Lower lobe of right lung (tissue), 2 donors: ENCODE data around the gene SEMA5B. TPM values are rescaled to one million over a fixed set of nuclear protein-coding genes. Genes with fewer than 3 reads are reported as not detected.

Experiments
- ATAC-seq, 2 donors: fragments of 200-7000 bp; cut with Tn5 transposase; one replicate each; pipeline ENCODE4 v1.9.1; 2020 to 2022; ENCODE audit warnings: mild to moderate bottlenecking in 2 of 2, moderate library complexity in 2 of 2
- DNase-seq: peaks from one replicate; pipeline ENCODE4 v3.0.0-alpha.2; 2020
- H3K27ac ChIP-seq: fragments of 200-600 bp; one replicate; pipeline ENCODE4 v1.8.0; 2022
- H3K27me3 ChIP-seq: fragments of 200-600 bp; one replicate; pipeline ENCODE4 v1.8.0; 2022; ENCODE audit warnings: low read depth
- H3K36me3 ChIP-seq: fragments of 200-600 bp; one replicate; pipeline ENCODE4 v1.8.0; 2022; ENCODE audit warnings: mild to moderate bottlenecking
- H3K4me1 ChIP-seq: fragments of 200-600 bp; one replicate; pipeline ENCODE4 v1.8.0; 2022
- H3K4me3 ChIP-seq: fragments of 200-600 bp; one replicate; pipeline ENCODE4 v1.8.0; 2022; ENCODE audit warnings: mild to moderate bottlenecking
- H3K9me3 ChIP-seq: fragments of 200-600 bp; one replicate; pipeline ENCODE4 v1.8.0; 2022
- CTCF ChIP-seq: fragments of 200-600 bp; IDR thresholded peaks from one replicate; pipeline ENCODE4 v1.8.0; 2022; ENCODE audit warnings: antibody characterized with exemption, mild to moderate bottlenecking
- intact Hi-C: fragments of 100-400 bp; cut with DNase I; formaldehyde crosslinking; loops from one replicate; pipeline ENCODE4 v1.11.0; 2022
- total RNA-seq: library from RNA; stranded (reverse); fragmentation: NEBNext Ultra II Directional; extraction: Animal tissue kit (Norgen Biotek cat#: 25700); gene quantifications from one replicate; pipeline ENCODE4 v1.2.1, GENCODE V29; 2021
- donor health status: DM: no; HTN: yes; CAD: no; lungs with severe emphysema.

SEMA5B gene
- total RNA-seq, 1 donor from 2014 or later, result 0.71 TPM

- TF ChIP-seq CTCF, result no peak
- ATAC-seq, result peak; percentile 77 to 80
- peak; percentile 62 for DNase-seq
- H3K36me3 ChIP-seq, result no peaks in the 10 kb centered on the region
- H3K9me3 ChIP-seq, result no peaks in the 10 kb centered on the region
- peaks cover 45% of the 10 kb centered on the region for H3K4me1 ChIP-seq
- no peaks in the 10 kb centered on the region for H3K27me3 ChIP-seq
- intact Hi-C loops, result no loop called here
- no peak overlapping the region for H3K4me3 ChIP-seq
- no peak overlapping the region for H3K27ac ChIP-seq
These were observed 49.7 kb downstream of the SEMA5B start for GRCh38 chr3:122977746-122978466.

GRCh38 chr3:122975924-122976293, 51.7 kb downstream of the SEMA5B start:
- H3K36me3 ChIP-seq, result no peaks in the 10 kb centered on the region
- no peak for TF ChIP-seq CTCF
- ATAC-seq, result no peak
- DNase-seq, result no peak
- peaks cover 35% of the 10 kb centered on the region for H3K4me1 ChIP-seq
- intact Hi-C loops, result no loop called here
- no peaks in the 10 kb centered on the region for H3K27me3 ChIP-seq
- no peak overlapping the region for H3K27ac ChIP-seq
- no peaks in the 10 kb centered on the region for H3K9me3 ChIP-seq
- H3K4me3 ChIP-seq, result no peak overlapping the region

- Histone ChIP-seq H3K36me3 (no peaks in the 10 kb centered on the region), H3K9me3 (no peaks in the 10 kb centered on the region), H3K4me3 (no peak overlapping the region), H3K27ac (no peak overlapping the region), H3K27me3 (no peaks in the 10 kb centered on the region), H3K4me1 (peaks cover 35% of the 10 kb centered on the region)
- no peak for TF ChIP-seq CTCF
- intact Hi-C loops, result no loop called here
- DNase-seq (no peak), ATAC-seq (no peak)
These were observed 52.2 kb downstream of the SEMA5B start for GRCh38 chr3:122975163-122975923.

- no peak overlapping the region for H3K27ac ChIP-seq
- no peaks in the 10 kb centered on the region for H3K9me3 ChIP-seq
- intact Hi-C loops, result no loop called here
- no peak for DNase-seq
- no peak overlapping the region for H3K4me3 ChIP-seq
- ATAC-seq, result no peak
- no peak for TF ChIP-seq CTCF
- H3K27me3 ChIP-seq, result no peaks in the 10 kb centered on the region
- no peaks in the 10 kb centered on the region for H3K36me3 ChIP-seq
- H3K4me1 ChIP-seq, result peaks cover 38% of the 10 kb centered on the region
These were observed 52.8 kb downstream of the SEMA5B start for GRCh38 chr3:122974764-122975162.

GRCh38 chr3:122973893-122974615, 53.5 kb downstream of the SEMA5B start:
- peaks cover 42% of the 10 kb centered on the region for H3K4me1 ChIP-seq
- DNase-seq (no peak), ATAC-seq (no peak)
- no peak overlapping the region for H3K4me3 ChIP-seq
- no peaks in the 10 kb centered on the region for H3K27me3 ChIP-seq
- no peak overlapping the region for H3K27ac ChIP-seq
- intact Hi-C loops, result no loop called here
- no peaks in the 10 kb centered on the region for H3K9me3 ChIP-seq
- H3K36me3 ChIP-seq, result no peaks in the 10 kb centered on the region
- TF ChIP-seq CTCF, result no peak
